HUES48 (cell line): ENCODE data around the gene TMED7.

Experiments used
- H3K27ac ChIP-seq: one replicate; pipeline ENCODE4 v1.7.0; 2013; ENCODE audit warnings: low read depth, low read length, inconsistent platforms
- H3K27me3 ChIP-seq: 2 replicates; pipeline ENCODE4 v1.6.1; 2013; ENCODE audit warnings: mild to moderate bottlenecking, low read length; ENCODE audit not compliant: control insufficient read depth, insufficient read depth
- H3K36me3 ChIP-seq: 2 replicates; pipeline ENCODE4 v1.6.1; 2013; ENCODE audit warnings: low read length; ENCODE audit not compliant: control insufficient read depth, insufficient read depth
- H3K4me1 ChIP-seq: 2 replicates; pipeline ENCODE4 v1.6.1; 2013; ENCODE audit warnings: mild to moderate bottlenecking, low read length; ENCODE audit not compliant: control insufficient read depth, insufficient read depth
- H3K4me3 ChIP-seq: 2 replicates; pipeline ENCODE4 v1.5.1; 2013; ENCODE audit warnings: mild to moderate bottlenecking, low read depth, low read length
- H3K9ac ChIP-seq: 2 replicates; pipeline ENCODE4 v1.6.1; 2013; ENCODE audit warnings: mild to moderate bottlenecking, low read depth, low read length, moderate library complexity
- H3K9me3 ChIP-seq: 2 replicates; pipeline ENCODE4 v1.6.1; 2013; ENCODE audit warnings: low read length; ENCODE audit not compliant: control insufficient read depth, insufficient read depth

TMED7 gene

DNA sequence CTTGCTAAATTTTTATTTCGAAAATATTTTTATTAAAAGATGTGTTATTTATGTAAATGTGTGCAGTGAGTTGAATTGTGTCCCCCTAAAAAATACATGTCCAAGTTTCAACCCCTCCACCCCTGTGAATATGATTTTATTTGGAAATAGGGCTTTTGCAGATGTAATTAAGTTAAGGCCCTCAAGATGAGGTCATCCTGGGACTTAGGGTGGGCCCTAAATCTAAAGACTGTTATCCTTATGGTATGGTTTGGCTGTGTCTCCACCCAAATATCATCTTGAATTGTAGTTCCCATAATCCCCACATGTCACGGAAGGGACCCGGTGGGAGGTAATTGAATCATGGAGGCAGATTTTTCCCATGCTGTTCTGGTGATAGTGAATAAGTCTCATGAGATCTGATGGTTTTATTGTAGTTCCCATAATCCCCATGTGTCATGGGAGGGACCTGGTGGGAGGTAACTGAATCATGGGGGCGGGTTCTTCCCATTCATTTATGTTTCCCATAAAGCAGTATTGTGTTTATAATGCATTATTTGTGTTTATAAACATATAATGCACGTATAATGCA, 1.5 kb upstream of the TMED7 start:
- H3K36me3 ChIP-seq: 0 out of 2 replicates have a peak, but pooled peaks cover 4% of the 10 kb centered on the region
- H3K9me3 ChIP-seq: no peaks in the 10 kb centered on the region
- H3K4me3 ChIP-seq: no peak overlapping the region
- no peaks in the 10 kb centered on the region for H3K27me3 ChIP-seq
- H3K27ac ChIP-seq: no peak overlapping the region
- peaks cover 29% of the 10 kb centered on the region for H3K4me1 ChIP-seq
- no peak overlapping the region for H3K9ac ChIP-seq

DNA sequence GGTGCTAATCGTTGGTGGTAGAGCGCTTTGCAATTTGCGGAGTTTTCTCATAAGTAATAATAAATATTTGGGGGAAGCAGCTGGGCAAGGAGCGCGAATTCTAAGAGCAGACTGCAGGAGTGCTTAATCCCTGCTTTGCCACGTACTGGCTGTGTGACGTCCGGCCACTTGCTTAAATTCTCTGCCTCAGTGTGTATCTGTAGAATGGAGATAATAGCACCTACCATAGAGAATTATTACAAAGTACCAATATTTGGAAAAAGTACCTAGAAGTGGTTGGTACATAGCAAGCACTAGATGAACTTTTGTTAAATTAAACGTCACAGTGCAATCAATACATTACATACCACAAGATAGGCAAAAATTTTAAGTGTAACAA, 598 bp upstream of the TMED7 start:
- Histone ChIP-seq H3K4me1 (peaks cover 23% of the 10 kb centered on the region), H3K9me3 (no peaks in the 10 kb centered on the region), H3K27ac (peak overlapping the region; percentile 94), H3K4me3 (peak overlapping the region; percentile 92), H3K9ac (peak overlapping the region; percentile 76), H3K36me3 (0 out of 2 replicates have a peak, but pooled peaks cover 7% of the 10 kb centered on the region), H3K27me3 (no peaks in the 10 kb centered on the region)

DNA sequence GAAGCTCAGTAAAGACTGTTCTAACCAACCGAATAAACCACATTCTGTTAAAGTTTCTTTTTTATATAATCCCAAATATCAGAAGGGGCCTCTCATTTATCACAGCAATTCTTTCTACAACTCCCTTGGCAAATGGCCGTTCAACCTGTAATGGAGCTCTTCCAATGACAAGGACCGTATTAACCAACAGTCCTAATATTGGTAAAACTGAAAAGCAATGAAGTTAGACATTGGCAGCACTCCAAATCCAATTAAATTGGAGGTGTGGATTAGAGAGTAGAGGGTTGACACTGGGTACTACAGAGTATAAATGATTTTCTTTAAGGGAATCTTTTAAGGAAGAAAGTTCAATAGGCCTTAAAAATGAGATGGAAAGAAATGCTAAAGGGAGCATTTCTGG, 842 bp downstream of the TMED7 start:
- no peak overlapping the region for H3K27ac ChIP-seq

DNA sequence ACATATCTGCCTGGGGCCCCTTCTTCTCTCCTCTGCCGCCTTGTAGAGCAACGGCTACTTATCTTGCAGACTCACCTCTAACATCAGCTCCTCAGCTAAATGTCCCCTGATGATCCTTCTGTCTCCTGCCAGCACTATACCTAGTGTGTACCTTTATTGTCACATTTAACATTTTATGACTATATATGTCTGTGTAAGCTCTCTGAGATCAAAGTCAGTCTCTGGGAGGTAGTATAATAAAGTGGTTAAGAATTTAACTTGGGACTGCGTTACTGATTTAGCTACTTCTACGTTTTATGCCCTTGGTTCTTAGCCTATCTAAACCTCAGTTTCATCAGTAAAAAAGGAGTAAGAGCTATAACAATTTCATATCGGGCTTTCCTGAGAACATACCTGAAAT, 2.2 kb downstream of the TMED7 start:
- H3K36me3 ChIP-seq: peaks cover 34% of the 10 kb centered on the region
- H3K4me1 ChIP-seq: peaks cover 23% of the 10 kb centered on the region
- no peaks in the 10 kb centered on the region for H3K27me3 ChIP-seq
- no peaks in the 10 kb centered on the region for H3K9me3 ChIP-seq
- H3K4me3 ChIP-seq: peak overlapping the region; percentile 92
- no peak overlapping the region for H3K9ac ChIP-seq
- H3K27ac ChIP-seq: no peak overlapping the region

More for the DNA sequence above, 842 bp downstream of the TMED7 start:
- Histone ChIP-seq H3K4me3 (peak overlapping the region; percentile 92), H3K27me3 (no peaks in the 10 kb centered on the region), H3K9ac (peak overlapping the region; percentile 76), H3K4me1 (peaks cover 23% of the 10 kb centered on the region), H3K36me3 (peaks cover 20% of the 10 kb centered on the region), H3K9me3 (no peaks in the 10 kb centered on the region)

DNA sequence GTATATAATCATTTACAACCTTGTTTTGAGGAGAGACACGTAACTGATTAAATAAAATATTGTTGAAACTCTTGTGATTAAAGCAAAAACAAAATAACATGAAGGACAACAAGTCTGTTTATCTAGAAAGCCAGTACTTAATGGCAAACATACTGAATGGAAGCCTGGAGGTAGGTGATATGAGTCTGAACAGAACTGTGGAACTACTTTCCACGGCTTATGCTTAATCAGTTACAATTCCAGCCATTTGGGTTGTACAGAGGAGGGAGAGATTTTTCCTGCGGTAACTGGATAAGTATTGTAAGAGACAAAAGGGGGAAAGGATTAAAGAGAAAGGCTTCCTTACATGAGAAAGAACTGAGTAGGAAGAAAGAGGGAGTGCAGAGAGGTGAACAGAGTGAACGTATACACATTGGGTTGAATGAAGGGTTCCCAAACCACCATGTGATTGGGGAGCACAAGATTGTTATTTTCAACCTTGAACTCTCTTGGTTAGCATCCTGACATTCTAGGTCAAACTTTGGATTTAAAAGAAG, 4.4 kb downstream of the TMED7 start:
- Histone ChIP-seq H3K9ac (no peak overlapping the region), H3K9me3 (no peaks in the 10 kb centered on the region), H3K4me3 (no peak overlapping the region), H3K27me3 (no peaks in the 10 kb centered on the region), H3K4me1 (peaks cover 20% of the 10 kb centered on the region), H3K36me3 (peaks cover 52% of the 10 kb centered on the region), H3K27ac (no peak overlapping the region)

DNA sequence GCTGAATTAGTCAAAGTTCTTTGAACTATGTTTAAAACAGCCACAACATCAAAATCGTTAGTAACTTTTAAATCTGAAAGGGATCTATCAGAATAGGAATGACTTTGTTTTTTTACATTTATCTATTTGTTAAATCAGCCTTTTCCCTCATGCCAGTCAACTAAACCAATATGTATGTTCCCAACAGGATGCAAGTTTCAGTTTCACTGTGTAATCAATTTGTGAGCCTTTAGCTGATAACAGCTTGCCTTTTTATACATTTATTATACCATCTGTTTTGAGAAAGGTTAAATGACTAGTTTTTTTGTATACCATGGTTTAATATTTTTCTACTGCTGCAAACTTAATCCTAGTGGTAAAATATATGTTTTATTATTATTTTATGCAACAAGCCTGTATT, 8.9 kb downstream of the TMED7 start:
- no peak overlapping the region for H3K9ac ChIP-seq
- H3K27me3 ChIP-seq: no peaks in the 10 kb centered on the region
- peaks cover 87% of the 10 kb centered on the region for H3K36me3 ChIP-seq
- H3K27ac ChIP-seq: no peak overlapping the region
- H3K4me3 ChIP-seq: no peak overlapping the region
- no peaks in the 10 kb centered on the region for H3K4me1 ChIP-seq
- no peaks in the 10 kb centered on the region for H3K9me3 ChIP-seq

DNA sequence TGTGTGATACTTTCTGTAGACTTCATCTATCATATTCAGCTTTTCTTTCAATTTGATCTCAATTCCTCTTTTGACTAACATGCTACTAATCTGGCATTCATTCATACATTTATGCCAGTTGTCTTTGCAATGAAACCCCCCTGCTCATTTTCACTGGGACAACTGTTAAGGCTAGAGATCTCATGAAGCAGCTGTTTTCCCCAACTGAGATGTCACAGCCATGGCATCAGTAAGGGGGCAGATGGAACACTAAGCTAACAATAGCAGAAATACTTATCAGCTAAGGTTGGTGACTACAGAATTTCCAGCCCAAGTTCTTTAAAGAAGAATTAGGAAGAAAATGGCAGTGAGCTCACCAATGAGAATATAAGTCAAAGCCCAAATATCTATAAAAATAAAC, 9.4 kb downstream of the TMED7 start:
- Histone ChIP-seq H3K9me3 (no peaks in the 10 kb centered on the region), H3K36me3 (peaks cover 84% of the 10 kb centered on the region), H3K9ac (no peak overlapping the region), H3K27me3 (no peaks in the 10 kb centered on the region), H3K4me3 (no peak overlapping the region), H3K4me1 (no peaks in the 10 kb centered on the region), H3K27ac (no peak overlapping the region)

DNA sequence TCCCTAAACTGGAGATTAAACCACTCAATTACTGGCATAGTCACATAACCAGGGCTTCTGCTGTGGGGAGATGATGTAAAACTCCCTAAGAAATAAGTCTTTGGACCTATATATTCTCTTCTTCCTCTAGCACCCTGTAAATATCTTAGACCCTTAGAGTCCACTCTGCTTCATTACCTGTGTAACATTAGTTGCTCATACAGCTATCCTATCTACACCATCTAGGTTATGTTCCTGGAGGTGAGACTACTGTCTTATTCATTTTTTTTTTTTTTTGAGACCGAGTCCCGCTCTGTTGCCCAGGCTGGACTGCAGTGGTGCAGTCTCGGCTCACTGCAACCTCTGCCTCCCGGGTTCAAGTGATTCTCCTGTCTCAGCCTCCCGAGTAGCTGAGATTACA, 14.0 kb downstream of the TMED7 start:
- H3K36me3 ChIP-seq: peaks cover 48% of the 10 kb centered on the region
- no peaks in the 10 kb centered on the region for H3K9me3 ChIP-seq
- no peak overlapping the region for H3K9ac ChIP-seq
- H3K4me3 ChIP-seq: no peak overlapping the region
- H3K27ac ChIP-seq: no peak overlapping the region
- H3K4me1 ChIP-seq: peaks cover 17% of the 10 kb centered on the region
- H3K27me3 ChIP-seq: no peaks in the 10 kb centered on the region

DNA sequence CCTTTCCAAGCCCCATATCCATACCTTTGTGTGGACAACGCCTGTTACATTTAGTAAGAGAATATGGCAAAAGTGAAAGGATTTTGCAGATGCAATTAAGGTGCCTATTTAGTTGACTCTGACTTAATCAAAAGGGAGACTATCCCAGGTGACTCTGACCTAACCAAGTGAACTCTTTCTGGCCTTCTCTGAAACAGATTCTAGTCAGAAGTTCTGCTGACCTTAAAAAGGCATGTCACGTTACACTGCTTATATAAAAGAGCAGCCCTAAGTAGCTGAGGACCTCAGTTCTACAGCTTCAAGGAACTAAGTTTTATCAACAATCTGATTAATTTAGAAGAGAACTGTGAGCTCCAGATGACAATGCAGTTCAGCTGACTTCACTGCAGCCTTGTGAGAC, 17.9 kb downstream of the TMED7 start:
- H3K4me1 ChIP-seq: peaks cover 18% of the 10 kb centered on the region

DNA sequence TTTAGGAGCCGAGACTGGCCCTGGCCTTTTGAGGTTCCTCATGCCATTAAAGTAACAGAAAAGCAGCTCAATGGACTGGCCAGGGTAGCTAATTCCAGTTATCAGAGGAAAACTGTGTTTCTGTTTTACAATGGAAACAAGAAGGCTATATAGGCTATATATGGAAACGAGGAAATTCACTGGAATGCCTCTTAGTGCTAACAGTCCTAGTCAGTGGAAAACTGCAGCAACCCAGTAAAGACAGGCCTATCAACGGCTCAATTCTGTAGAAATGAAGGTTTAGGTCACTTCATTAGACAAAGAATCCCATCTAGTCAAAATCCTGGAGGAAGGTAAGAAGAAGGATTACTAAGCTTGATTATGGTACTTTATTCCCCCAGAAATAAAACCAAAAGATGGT, 20.4 kb downstream of the TMED7 start:
- H3K27ac ChIP-seq: no peak overlapping the region
- no peak overlapping the region for H3K9ac ChIP-seq
- peaks cover 22% of the 10 kb centered on the region for H3K4me1 ChIP-seq
- no peak overlapping the region for H3K4me3 ChIP-seq
- peaks cover 4% of the 10 kb centered on the region; the same call in 1 of the 2 replicates for H3K36me3 ChIP-seq
- H3K27me3 ChIP-seq: no peaks in the 10 kb centered on the region
- no peaks in the 10 kb centered on the region for H3K9me3 ChIP-seq

More for the DNA sequence above, 17.9 kb downstream of the TMED7 start:
- H3K27me3 ChIP-seq: no peaks in the 10 kb centered on the region
- no peak overlapping the region for H3K4me3 ChIP-seq
- H3K36me3 ChIP-seq: peaks cover 14% of the 10 kb centered on the region
- no peaks in the 10 kb centered on the region for H3K9me3 ChIP-seq
- no peak overlapping the region for H3K9ac ChIP-seq
- no peak overlapping the region for H3K27ac ChIP-seq

DNA sequence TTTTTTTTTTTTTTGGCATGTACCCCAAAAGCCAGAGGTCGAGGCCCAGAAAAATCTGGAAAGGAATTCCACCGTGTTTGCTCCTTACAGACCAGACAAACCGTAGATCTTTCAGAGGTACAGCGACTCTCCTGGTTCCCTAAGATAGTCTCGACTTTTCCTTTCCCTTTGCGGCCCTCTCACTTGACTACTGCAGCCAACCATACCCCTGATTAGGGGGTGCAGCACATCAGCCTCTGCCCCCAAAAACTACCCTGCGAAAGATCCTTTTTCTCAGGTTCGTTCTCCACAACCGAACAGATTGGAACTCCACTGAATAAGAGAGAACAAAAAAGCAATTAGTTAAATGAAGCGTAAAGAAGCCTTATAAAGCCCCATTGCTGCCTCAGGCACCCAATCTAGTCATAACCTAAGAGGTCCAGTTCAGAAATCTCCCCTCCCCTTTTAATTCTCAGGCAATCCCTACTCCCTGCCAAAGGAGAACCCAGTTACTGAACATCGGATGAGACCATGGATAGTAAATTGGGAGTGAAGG, 23.2 kb downstream of the TMED7 start:
- peaks cover 14% of the 10 kb centered on the region; the same call in 1 of the 2 replicates for H3K4me1 ChIP-seq
- no peaks in the 10 kb centered on the region for H3K27me3 ChIP-seq
- H3K9me3 ChIP-seq: no peaks in the 10 kb centered on the region
- no peak overlapping the region for H3K27ac ChIP-seq
- H3K9ac ChIP-seq: no peak overlapping the region
- H3K36me3 ChIP-seq: 0 out of 2 replicates have a peak, but pooled peaks cover 3% of the 10 kb centered on the region
- H3K4me3 ChIP-seq: peak overlapping the region; percentile 61
